Ectodermal cell (in vitro differentiated cells): Measurements from ENCODE around the gene SERHL2.
"Not testable (repeated sequence)": the region's sequence is repeated elsewhere in the genome, so short reads cannot be mapped to it uniquely, and the experiment has no call there.

Experiments
- H3K27ac ChIP-seq: 2 replicates; pipeline ENCODE4 v1.7.0; 2013; ENCODE audit warnings: mild to moderate bottlenecking, low read depth, low read length; ENCODE audit not compliant: insufficient read depth, poor library complexity, severe bottlenecking
- H3K27me3 ChIP-seq: 2 replicates; pipeline ENCODE4 v1.7.0; 2013; ENCODE audit warnings: mild to moderate bottlenecking, low read length; ENCODE audit not compliant: insufficient read depth, control insufficient read depth, poor library complexity, severe bottlenecking
- H3K36me3 ChIP-seq: one replicate; pipeline ENCODE4 v1.7.0; 2013; ENCODE audit warnings: low read length; ENCODE audit not compliant: control insufficient read depth, insufficient read depth
- H3K4me1 ChIP-seq: one replicate; pipeline ENCODE4 v1.7.0; 2013; ENCODE audit warnings: low read length; ENCODE audit not compliant: control insufficient read depth, insufficient read depth
- H3K4me3 ChIP-seq: 2 replicates; pipeline ENCODE4 v1.7.0; 2013; ENCODE audit warnings: low read depth, low read length, control low read depth; ENCODE audit not compliant: insufficient read depth
- H3K9me3 ChIP-seq: 2 replicates; pipeline ENCODE4 v1.7.0; 2013; ENCODE audit warnings: mild to moderate bottlenecking, low read length, moderate library complexity; ENCODE audit not compliant: control insufficient read depth
- WGBS, 2 experiments: methylation state at CpG; one replicate each; pipeline ENCODE4 v1.1.7; 2013; ENCODE audit warnings: missing lambda C conversion rate in 2 of 2; 5-methylcytosine and 5-hydroxymethylcytosine counted together

The SERHL2 gene

GRCh38 chr22:42615092-42615859, 61.5 kb downstream of the SERHL2 start:
- 6 to 8% methylated on average over 35 of the region's 35 CpGs for WGBS, 2 experiments
- Histone ChIP-seq H3K36me3 (no peaks in the 10 kb centered on the region), H3K4me3 (peak overlapping the region; percentile 82), H3K9me3 (no peaks in the 10 kb centered on the region), H3K27ac (peak overlapping the region; percentile 100), H3K4me1 (peaks cover 8% of the 10 kb centered on the region), H3K27me3 (no peaks in the 10 kb centered on the region)

- H3K9me3 ChIP-seq, H3K4me3 ChIP-seq, H3K27me3 ChIP-seq, H3K36me3 ChIP-seq, H3K4me1 ChIP-seq: not testable (repeated sequence)
- peak overlapping the region; percentile 100 for H3K27ac ChIP-seq
- WGBS, 2 experiments: 76 to 77% methylated on average over 13 of the region's 13 CpGs
These were observed 62.1 kb downstream of the SERHL2 start for GRCh38 chr22:42615860-42616175.

GRCh38 chr22:42617155-42617983, 63.6 kb downstream of the SERHL2 start:
- no peak overlapping the region for H3K4me3 ChIP-seq
- H3K27me3 ChIP-seq: no peaks in the 10 kb centered on the region
- no peaks in the 10 kb centered on the region for H3K36me3 ChIP-seq
- H3K9me3 ChIP-seq: no peaks in the 10 kb centered on the region
- no peak overlapping the region for H3K27ac ChIP-seq
- WGBS, 2 experiments: 80 to 81% methylated on average over 20 of the region's 20 CpGs
- H3K4me1 ChIP-seq: peaks cover 8% of the 10 kb centered on the region

GRCh38 chr22:42619261-42620063, 65.7 kb downstream of the SERHL2 start:
- no peaks in the 10 kb centered on the region for H3K27me3 ChIP-seq
- no peak overlapping the region for H3K4me3 ChIP-seq
- H3K9me3 ChIP-seq: no peaks in the 10 kb centered on the region
- H3K36me3 ChIP-seq: peaks cover 4% of the 10 kb centered on the region
- H3K27ac ChIP-seq: no peak overlapping the region
- 96 to 97% methylated on average over 35 of the region's 35 CpGs for WGBS, 2 experiments
- H3K4me1 ChIP-seq: peaks cover 8% of the 10 kb centered on the region

GRCh38 chr22:42620084-42620483, 66.3 kb downstream of the SERHL2 start:
- Histone ChIP-seq H3K4me1 (peaks cover 8% of the 10 kb centered on the region), H3K27ac (no peak overlapping the region)
- 93 to 95% methylated on average over 4 of the region's 4 CpGs for WGBS, 2 experiments

GRCh38 chr22:42621505-42622002, 67.8 kb downstream of the SERHL2 start:
- H3K27me3 ChIP-seq: no peaks in the 10 kb centered on the region
- no peak overlapping the region for H3K4me3 ChIP-seq
- no peaks in the 10 kb centered on the region for H3K4me1 ChIP-seq
- WGBS, 2 experiments: 52 to 56% methylated on average over 11 of the region's 11 CpGs
- no peak overlapping the region for H3K27ac ChIP-seq
- H3K9me3 ChIP-seq: no peaks in the 10 kb centered on the region
- peaks cover 7% of the 10 kb centered on the region for H3K36me3 ChIP-seq

More at GRCh38 chr22:42620084-42620483, 66.3 kb downstream of the SERHL2 start:
- peaks cover 4% of the 10 kb centered on the region for H3K36me3 ChIP-seq
- no peaks in the 10 kb centered on the region for H3K9me3 ChIP-seq
- H3K4me3 ChIP-seq: no peak overlapping the region
- no peaks in the 10 kb centered on the region for H3K27me3 ChIP-seq

- no peak overlapping the region for H3K4me3 ChIP-seq
- 93 to 95% methylated on average over 20 of the region's 20 CpGs for WGBS, 2 experiments
- H3K4me1 ChIP-seq: no peaks in the 10 kb centered on the region
- peaks cover 11% of the 10 kb centered on the region for H3K36me3 ChIP-seq
- H3K27ac ChIP-seq: no peak overlapping the region
- no peaks in the 10 kb centered on the region for H3K9me3 ChIP-seq
- no peaks in the 10 kb centered on the region for H3K27me3 ChIP-seq
These were observed 68.4 kb downstream of the SERHL2 start for GRCh38 chr22:42622061-42622710.

GRCh38 chr22:42623301-42623751, 69.6 kb downstream of the SERHL2 start:
- H3K4me1 ChIP-seq: no peaks in the 10 kb centered on the region
- WGBS, 2 experiments: 94% methylated on average over 18 of the region's 18 CpGs
- H3K36me3 ChIP-seq: peaks cover 16% of the 10 kb centered on the region
- no peak overlapping the region for H3K27ac ChIP-seq
- no peak overlapping the region for H3K4me3 ChIP-seq
- no peaks in the 10 kb centered on the region for H3K9me3 ChIP-seq
- no peaks in the 10 kb centered on the region for H3K27me3 ChIP-seq
